GM13976 (cell line): Measurements from ENCODE around the gene PPP1R18.

Source experiments
- DNase-seq: peaks from one replicate; pipeline ENCODE4 v3.0.0; 2012; ENCODE audit warnings: low spot score
- in situ Hi-C: fragments of 300-500 bp; cut with MboI; formaldehyde crosslinking; loops from one replicate; pipeline ENCODE4 v1.12.0; 2022; ENCODE audit warnings: low sequenced_read_pairs, mixed read lengths, inconsistent platforms; ENCODE audit not compliant: unreplicated experiment
- TF ChIP-seq, protein P1 (sequence below): IDR thresholded peaks from 2 replicates; pipeline ENCODE4 v1.5.1; 2012; ENCODE audit warnings: borderline replicate concordance, mild to moderate bottlenecking; ENCODE audit not compliant: insufficient read depth; ENCODE audit errors: extremely low read depth, missing control alignments, control extremely low read depth

PPP1R18 gene

GRCh38 chr6:30716879-30717128 is 30.4 kb upstream of the PPP1R18 start:
- in situ Hi-C loops = no loop called here
- TF ChIP-seq, protein P1, sequence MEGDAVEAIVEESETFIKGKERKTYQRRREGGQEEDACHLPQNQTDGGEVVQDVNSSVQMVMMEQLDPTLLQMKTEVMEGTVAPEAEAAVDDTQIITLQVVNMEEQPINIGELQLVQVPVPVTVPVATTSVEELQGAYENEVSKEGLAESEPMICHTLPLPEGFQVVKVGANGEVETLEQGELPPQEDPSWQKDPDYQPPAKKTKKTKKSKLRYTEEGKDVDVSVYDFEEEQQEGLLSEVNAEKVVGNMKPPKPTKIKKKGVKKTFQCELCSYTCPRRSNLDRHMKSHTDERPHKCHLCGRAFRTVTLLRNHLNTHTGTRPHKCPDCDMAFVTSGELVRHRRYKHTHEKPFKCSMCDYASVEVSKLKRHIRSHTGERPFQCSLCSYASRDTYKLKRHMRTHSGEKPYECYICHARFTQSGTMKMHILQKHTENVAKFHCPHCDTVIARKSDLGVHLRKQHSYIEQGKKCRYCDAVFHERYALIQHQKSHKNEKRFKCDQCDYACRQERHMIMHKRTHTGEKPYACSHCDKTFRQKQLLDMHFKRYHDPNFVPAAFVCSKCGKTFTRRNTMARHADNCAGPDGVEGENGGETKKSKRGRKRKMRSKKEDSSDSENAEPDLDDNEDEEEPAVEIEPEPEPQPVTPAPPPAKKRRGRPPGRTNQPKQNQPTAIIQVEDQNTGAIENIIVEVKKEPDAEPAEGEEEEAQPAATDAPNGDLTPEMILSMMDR = no peak
- no peak for DNase-seq

DNA sequence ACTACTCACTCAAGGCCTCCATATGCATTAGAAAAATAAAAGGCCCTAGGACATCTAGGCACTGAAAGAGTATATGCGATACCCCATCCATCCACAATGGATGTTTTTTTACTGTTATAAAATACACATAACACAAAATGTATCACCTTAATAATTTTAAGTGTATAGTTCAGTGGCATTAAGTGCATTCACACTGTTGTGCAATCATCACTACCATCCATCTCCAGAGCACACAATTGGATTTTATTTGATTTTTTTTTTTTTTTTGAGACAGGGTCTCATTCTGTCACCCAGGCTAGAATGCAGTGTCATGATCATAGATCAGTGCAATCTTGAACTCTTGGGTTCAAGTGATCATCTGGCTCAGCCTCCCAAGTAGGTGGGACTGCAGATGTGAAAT is 27.8 kb upstream of the PPP1R18 start:
- no peak for DNase-seq
- in situ Hi-C loops = no loop called here
- TF ChIP-seq, protein P1 = no peak

DNA sequence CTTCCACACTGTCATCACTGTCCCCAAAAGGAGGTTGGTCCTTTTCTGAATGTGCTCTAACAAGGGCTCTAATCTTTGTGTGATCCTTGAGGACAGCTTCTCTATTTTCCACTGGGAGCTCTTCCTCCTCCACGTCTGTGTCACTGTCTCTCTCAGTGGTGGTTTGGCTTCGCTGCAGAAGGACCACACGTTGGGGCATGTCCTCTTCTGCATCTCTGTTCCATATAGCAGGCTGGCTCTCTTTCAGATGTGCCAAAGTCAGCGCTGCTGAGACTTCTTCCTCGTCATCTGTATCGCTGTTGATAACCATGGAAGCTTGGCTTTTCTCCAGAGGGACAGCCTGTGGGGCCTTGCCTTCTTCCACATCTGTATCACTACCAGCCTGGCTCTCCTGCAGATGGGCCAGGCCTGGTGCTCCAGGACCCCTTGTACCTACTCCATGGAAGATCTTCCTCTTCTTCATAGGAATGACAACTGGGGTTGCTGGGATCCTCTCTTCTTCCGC is 26.0 kb upstream of the PPP1R18 start:
- in situ Hi-C loops = no loop called here
- TF ChIP-seq, protein P1 = no peak
- DNase-seq = no peak

DNA sequence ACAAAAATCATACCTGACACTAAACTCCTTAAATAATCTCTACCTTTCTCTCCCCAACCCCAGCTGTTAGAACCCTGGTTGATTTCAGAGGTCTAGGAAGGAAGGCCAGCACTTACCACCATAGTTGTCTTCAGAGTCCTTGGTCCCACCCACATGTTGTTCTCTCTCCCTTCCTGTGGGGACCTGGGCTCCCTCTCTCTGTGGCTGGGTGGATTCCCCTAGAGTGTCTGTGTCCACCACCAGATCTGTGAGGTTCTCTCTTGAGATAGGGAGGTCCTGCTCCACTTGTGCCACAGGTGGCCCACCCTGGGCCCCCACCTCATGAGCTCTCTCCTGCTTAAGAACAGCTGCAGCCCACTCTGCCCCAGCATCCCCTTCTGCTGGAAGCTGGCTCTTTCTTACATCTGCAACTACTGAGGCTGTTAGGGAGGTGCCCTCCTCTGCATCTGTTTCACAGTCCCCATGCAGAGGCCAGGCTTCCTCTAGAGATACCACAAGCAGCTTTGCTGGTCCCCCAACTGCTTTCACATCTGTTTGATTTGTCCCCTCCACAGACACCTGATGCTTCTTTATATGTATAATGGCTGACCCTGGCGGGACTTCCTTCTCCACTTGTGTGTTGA is 25.4 kb upstream of the PPP1R18 start:
- DNase-seq = peak; percentile 63
- in situ Hi-C loops = no loop called here

DNA sequence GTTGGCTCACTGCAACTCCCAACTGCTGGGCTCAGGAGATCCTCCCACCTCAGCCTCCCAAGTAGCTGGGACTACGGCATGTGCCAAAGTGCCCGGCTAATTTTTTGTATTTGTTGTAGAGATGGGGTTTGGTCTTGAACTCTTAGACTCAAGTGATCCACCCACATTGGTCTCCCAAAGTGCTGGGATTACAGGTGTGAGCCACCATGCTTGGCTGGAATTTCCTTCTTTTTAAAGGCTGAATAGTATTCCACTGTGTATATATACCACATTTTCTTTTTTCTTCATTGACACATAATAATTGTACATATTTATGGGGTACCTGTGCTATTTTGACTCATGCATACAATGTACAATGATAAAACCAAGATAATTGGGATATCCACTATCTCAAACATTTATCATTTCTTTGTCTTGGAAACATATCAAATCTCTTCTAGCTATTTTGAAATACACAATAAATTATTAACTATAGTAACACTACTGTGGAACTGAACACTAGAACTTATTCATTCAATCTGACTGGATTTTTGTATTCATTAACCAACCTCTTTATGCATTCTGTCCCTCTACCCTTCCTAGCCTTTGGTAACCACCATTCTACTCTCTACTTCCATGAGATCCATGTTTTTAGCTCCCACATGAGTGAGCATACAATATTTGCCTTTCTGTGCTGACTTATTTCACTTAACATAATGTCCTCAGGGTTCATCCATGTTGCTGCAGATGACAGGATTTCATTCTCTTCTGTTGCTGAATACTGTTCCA is 22.8 kb upstream of the PPP1R18 start:
- TF ChIP-seq, protein P1 = no peak
- no peak for DNase-seq
- in situ Hi-C loops = no loop called here

More for the DNA sequence above, 25.4 kb upstream of the PPP1R18 start:
- TF ChIP-seq, protein P1 = no peak

DNA sequence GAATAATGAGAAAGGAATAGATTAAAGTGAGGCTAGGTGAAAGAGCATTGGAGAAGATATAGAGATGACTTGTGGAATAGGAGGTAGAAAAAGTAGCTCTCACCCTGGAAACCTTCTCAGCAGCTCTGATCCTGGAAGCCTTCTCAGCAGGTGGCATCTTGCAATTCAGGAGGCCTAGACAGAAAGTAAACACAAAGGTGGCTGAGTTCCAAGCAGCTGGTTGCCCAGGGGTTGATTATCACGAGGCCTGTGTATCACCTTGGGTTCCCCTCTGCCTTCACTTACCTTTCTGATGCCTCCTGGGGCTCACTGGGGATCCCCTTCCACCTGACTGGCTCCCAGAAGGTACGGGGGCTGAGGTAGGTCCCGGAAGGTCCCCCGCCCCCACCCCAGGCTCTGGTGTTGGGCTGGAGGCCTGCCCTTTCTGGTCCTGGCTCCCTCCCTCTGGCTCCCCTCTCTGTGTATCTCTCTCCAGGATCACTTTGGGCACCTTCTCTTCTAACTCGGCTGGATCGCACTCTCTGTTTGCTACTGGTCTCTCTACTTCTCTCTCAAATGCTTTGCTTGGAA is 20.9 kb upstream of the PPP1R18 start:
- TF ChIP-seq, protein P1 = no peak
- in situ Hi-C loops = no loop called here
- DNase-seq = no peak
